Measurements from ENCODE around the gene PEX14.
A peak's percentile ranks its signal among the peaks of the same experiment; 100 is the strongest.

The PEX14 gene

GRCh38 chr1:10457875-10458274 lies 16.9 kb upstream of the PEX14 start:
- no peak for TF ChIP-seq CTCF (IDR thresholded peaks at IDR 0.05; ENCODE audit: control extremely low read depth, extremely low read depth, low read depth, missing control alignments)
- ChIA-PET CTCF (interaction anchor here (1.2 to 1.6 kb wide), 2 partner anchors 27 to 37 kb away, joined by 3 to 6 read pairs; no protein-coding TSS in a partner anchor), POLR2A (no interaction called here)
- DNase-seq (ENCODE audit: extremely low spot score), result no peak

GRCh38 chr1:10459184-10459583 lies 15.6 kb upstream of the PEX14 start:
- CTCF ChIA-PET, result interaction anchor here (1.5 kb wide), 1 partner anchor 29 kb away, joined by 3 read pairs; the partner anchor contains the start of gene CENPS
- DNase-seq (ENCODE audit: extremely low spot score), result no peak
- no peak for TF ChIP-seq CTCF (IDR thresholded peaks at IDR 0.05; ENCODE audit: control extremely low read depth, extremely low read depth, low read depth, missing control alignments)
- POLR2A ChIA-PET, result no interaction called here

DNA sequence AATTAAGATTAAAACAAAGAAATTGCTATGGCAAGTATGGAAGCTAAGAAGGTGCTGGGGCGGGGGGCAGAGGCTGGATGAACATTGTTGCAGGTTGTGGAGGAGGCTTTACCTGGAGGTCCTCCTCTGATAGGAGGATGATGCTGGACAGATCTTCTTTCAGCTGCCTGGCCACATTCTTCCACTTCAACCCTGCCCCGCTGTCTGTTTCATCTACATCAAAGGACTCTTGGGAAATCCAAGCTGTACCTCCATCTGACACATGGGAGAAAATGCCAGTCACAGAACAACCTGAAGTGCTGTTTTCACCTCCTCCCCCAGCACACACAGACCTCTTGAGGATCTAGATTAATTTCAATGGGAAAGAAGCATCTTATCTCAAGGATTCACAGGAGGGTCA lies 7.7 kb upstream of the PEX14 start:
- DNase-seq (ENCODE audit: extremely low spot score), result no peak
- CTCF ChIA-PET, result interaction anchor here (0.7 kb wide), 1 partner anchor 27 kb away, joined by 3 read pairs; no protein-coding TSS in a partner anchor
- POLR2A ChIA-PET, result no interaction called here
- TF ChIP-seq CTCF (IDR thresholded peaks at IDR 0.05; ENCODE audit: control extremely low read depth, extremely low read depth, low read depth, missing control alignments), result no peak

DNA sequence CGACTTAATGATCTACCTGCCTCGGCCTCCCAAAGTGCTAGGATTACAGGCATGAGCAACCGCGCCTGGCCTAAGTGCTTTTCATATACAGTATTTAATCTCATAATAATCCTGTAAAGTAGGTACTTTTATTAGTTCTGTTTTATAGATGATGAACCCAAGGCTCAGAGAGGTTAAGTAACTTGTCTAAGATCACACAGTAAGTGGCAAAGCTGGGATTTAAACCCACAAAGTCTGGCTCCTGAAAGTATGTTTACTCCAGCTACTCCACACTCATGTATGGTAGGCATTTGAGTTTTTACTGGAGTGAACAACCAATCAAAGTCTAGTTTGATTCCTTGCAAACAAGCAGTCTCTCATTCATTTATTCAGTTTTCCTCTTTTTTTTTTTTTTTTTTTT lies 4.7 kb upstream of the PEX14 start:
- CTCF ChIA-PET, result no interaction called here
- TF ChIP-seq CTCF (IDR thresholded peaks at IDR 0.05; ENCODE audit: control extremely low read depth, extremely low read depth, low read depth, missing control alignments), result no peak
- no peak for DNase-seq (ENCODE audit: extremely low spot score)
- POLR2A ChIA-PET, result no interaction called here

GRCh38 chr1:10471411-10472219 lies 3.1 kb upstream of the PEX14 start:
- TF ChIP-seq CTCF (IDR thresholded peaks at IDR 0.05; ENCODE audit: control extremely low read depth, extremely low read depth, low read depth, missing control alignments), result no peak
- POLR2A ChIA-PET, result interaction anchor here (0.7 kb wide), 1 partner anchor 9 kb away, joined by 7 read pairs; no protein-coding TSS in a partner anchor
- CTCF ChIA-PET, result interaction anchor here (1.2 kb wide), 1 partner anchor 22 kb away, joined by 4 read pairs; no protein-coding TSS in a partner anchor
- no peak for DNase-seq (ENCODE audit: extremely low spot score)

GRCh38 chr1:10472220-10473144 lies 2.3 kb upstream of the PEX14 start, which contains the start of gene DFFA:
Gene DFFA, minus strand, starts transcription at chr1:10472529. Its CDS starts 71 bp downstream, at chr1:10472458.
- no peak for TF ChIP-seq CTCF (IDR thresholded peaks at IDR 0.05; ENCODE audit: control extremely low read depth, extremely low read depth, low read depth, missing control alignments)
- ChIA-PET CTCF (interaction anchor here (1.0 to 1.2 kb wide), 2 partner anchors 9 to 22 kb away, joined by 3 to 4 read pairs; no protein-coding TSS in a partner anchor), POLR2A (no interaction called here)
- DNase-seq (ENCODE audit: extremely low spot score), result peak; percentile 95

All from GM10248 (cell line).